ENCODE data around the gene DESI1.

DNA sequence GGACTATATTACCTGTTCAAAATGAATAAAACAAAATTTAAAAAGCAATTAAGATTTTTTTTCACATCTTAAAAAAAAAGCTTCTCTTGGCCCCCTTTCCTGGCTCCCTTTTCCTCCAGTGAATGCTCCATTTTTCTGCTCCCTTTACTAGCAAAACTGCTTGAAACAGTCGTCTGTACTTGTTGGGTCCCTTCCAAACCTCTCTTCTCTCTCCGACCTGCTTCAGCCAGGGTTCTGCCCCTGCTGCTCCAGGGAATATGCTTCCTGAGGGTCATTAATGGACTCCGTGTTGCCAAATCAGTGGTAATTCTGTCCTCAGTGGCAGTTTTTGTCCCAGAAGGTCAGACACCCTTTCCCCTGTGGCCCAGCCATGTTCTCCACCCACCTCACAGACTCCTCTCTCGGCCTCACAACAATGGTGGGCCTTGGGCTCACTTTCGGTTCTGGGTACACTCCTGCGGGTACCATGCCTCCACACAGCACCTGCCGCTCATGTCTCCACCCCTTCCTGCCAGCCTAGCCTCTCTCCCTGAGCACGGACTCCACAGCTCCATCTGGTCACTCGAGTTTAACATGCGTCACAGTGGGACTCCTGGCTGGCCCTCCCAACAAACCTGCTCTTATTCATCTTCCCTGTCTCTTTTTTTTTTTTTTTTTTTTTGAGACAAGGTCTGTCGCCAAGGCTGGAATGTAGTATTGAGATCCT, 68.8 kb downstream of the DESI1 start:
- TF ChIP-seq EZH2 (IDR thresholded peaks at IDR 0.05) = no peak
- TF ChIP-seq, protein P1, sequence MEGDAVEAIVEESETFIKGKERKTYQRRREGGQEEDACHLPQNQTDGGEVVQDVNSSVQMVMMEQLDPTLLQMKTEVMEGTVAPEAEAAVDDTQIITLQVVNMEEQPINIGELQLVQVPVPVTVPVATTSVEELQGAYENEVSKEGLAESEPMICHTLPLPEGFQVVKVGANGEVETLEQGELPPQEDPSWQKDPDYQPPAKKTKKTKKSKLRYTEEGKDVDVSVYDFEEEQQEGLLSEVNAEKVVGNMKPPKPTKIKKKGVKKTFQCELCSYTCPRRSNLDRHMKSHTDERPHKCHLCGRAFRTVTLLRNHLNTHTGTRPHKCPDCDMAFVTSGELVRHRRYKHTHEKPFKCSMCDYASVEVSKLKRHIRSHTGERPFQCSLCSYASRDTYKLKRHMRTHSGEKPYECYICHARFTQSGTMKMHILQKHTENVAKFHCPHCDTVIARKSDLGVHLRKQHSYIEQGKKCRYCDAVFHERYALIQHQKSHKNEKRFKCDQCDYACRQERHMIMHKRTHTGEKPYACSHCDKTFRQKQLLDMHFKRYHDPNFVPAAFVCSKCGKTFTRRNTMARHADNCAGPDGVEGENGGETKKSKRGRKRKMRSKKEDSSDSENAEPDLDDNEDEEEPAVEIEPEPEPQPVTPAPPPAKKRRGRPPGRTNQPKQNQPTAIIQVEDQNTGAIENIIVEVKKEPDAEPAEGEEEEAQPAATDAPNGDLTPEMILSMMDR (IDR thresholded peaks at IDR 0.05) = no peak
- TF ChIP-seq EZH2phosphoT487 (IDR thresholded peaks at IDR 0.05) = no peak
